ENCODE measurements around the gene ETFA. TPM values are rescaled to one million over a fixed set of nuclear protein-coding genes. Genes with fewer than 3 reads are reported as not detected.

ETFA gene
- total and polyA plus RNA-seq, 9 of the 15 experiments (the other 6 are each of a cell fraction or from before 2014, with no cell fraction given) = 130 to 543 (median 232) TPM

DNA sequence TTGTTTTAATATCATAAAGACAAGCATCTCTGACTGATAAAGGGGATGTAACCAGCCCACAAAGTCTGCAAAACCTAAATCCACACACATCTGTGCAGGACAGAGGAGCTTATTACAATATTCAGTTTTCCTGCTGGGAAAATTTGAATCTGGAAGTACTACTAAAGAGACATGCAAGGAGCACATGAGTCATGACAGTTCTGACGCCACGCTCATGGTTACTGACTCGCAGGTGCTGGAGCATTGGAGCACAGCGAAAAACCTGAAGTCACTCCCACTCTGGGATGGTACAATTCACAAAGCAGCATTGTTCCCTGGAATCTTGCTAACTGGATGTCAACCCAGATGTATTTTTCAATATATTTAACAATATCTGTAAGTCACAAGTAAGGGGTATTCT lies 17.7 kb upstream of the ETFA start:
- WGBS (ENCODE audit: insufficient coverage, low coverage, missing lambda C conversion rate) = 34% methylated on average over 4 of the region's 4 CpGs
- TF ChIP-seq ZNF41 (CRISPR knock-in tag; conservative IDR thresholded peaks at IDR 0.05) = peak; percentile 87; the same call in 1 of the 2 replicates
- TF ChIP-seq STAG1 (CRISPR knock-in tag; IDR thresholded peaks at IDR 0.05; ENCODE audit: borderline replicate concordance) = no peak
- Histone ChIP-seq H3K27me3 (ENCODE audit: control insufficient read depth in 2 of 2, insufficient read depth in 2 of 2, low read length in 2 of 2) (peaks cover 0 to 2% of the 10 kb centered on the region in 2 experiments; a peak in 1 of 5 replicates), H3K4me2 (ENCODE audit: insufficient read depth, low read length) (no peak overlapping the region), H3K4me1 (replicated peaks in 1 of 2; ENCODE audit: control insufficient read depth in 2 of 2, insufficient read depth in 2 of 2, low read length in 2 of 2) (peaks cover 8 to 12% of the 10 kb centered on the region in 2 experiments; a peak in 3 of 5 replicates), H3K9me3 (replicated peaks; ENCODE audit: control insufficient read depth, insufficient read depth, low read depth, low read length) (no peaks in the 10 kb centered on the region), H3K9ac (ENCODE audit: insufficient read depth in 1 of 2, low read depth in 2 of 2, low read length in 2 of 2) (no peak overlapping the region), H2AFZ (ENCODE audit: low read depth, low read length) (no peak overlapping the region), H3K36me3 (ENCODE audit: control insufficient read depth, insufficient read depth, low read length) (no peaks in the 10 kb centered on the region), H4K20me1 (replicated peaks; ENCODE audit: control insufficient read depth, insufficient read depth, low read length) (no peaks in the 10 kb centered on the region), H3K9me1 (ENCODE audit: control insufficient read depth, insufficient read depth, low read length) (no peaks in the 10 kb centered on the region), H3K79me2 (ENCODE audit: control insufficient read depth, insufficient read depth, low read length) (no peaks in the 10 kb centered on the region), H3K4me3 (no peak overlapping the region), H3K27ac (ENCODE audit: extremely low read depth, low read depth, low read length) (no peak overlapping the region)
- CTCF ChIA-PET (ENCODE audit: low intra/inter-chr PET ratio) = no interaction called here
- in situ Hi-C loops (cut with MboI) (no loop called here), intact Hi-C loops (cut with micrococcal nuclease) (no loop called here)
- FAIRE-seq = no peak
- no peak for ATAC-seq
- DNase-seq (ENCODE audit: extremely low read depth in 1 of 4, low spot score in 3 of 4) = no peak
- no TSS peak for BruUV-seq (replicated peaks)
- POLR2A ChIA-PET = interaction anchor here (0.6 to 1.4 kb wide), 2 partner anchors 11 to 32 kb away, joined by 3 to 5 read pairs; no protein-coding TSS in a partner anchor

GRCh38 chr15:76328106-76328696 lies 16.9 kb upstream of the ETFA start:
- no peaks in the 10 kb centered on the region for H4K20me1 ChIP-seq (replicated peaks; ENCODE audit: control insufficient read depth, insufficient read depth, low read length)
- no peak for DNase-seq (ENCODE audit: extremely low read depth in 1 of 4, low spot score in 3 of 4)
- H3K9me1 ChIP-seq (ENCODE audit: control insufficient read depth, insufficient read depth, low read length) = no peaks in the 10 kb centered on the region
- no peak for FAIRE-seq
- WGBS (ENCODE audit: insufficient coverage, low coverage, missing lambda C conversion rate) = 27% methylated on average over 8 of the region's 8 CpGs
- H3K4me1 ChIP-seq (replicated peaks in 1 of 2; ENCODE audit: control insufficient read depth in 2 of 2, insufficient read depth in 2 of 2, low read length in 2 of 2) = peaks cover 8 to 11% of the 10 kb centered on the region in 2 experiments; a peak in 3 of 5 replicates
- in situ Hi-C loops (cut with MboI) (no loop called here), intact Hi-C loops (cut with micrococcal nuclease) (no loop called here)
- no peaks in the 10 kb centered on the region for H3K9me3 ChIP-seq (replicated peaks; ENCODE audit: control insufficient read depth, insufficient read depth, low read depth, low read length)
- TF ChIP-seq, protein P1, sequence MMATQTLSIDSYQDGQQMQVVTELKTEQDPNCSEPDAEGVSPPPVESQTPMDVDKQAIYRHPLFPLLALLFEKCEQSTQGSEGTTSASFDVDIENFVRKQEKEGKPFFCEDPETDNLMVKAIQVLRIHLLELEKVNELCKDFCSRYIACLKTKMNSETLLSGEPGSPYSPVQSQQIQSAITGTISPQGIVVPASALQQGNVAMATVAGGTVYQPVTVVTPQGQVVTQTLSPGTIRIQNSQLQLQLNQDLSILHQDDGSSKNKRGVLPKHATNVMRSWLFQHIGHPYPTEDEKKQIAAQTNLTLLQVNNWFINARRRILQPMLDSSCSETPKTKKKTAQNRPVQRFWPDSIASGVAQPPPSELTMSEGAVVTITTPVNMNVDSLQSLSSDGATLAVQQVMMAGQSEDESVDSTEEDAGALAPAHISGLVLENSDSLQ (IDR thresholded peaks at IDR 0.05) = peak; percentile 12; the same call in 1 of the 2 replicates
- TF ChIP-seq ERF (CRISPR knock-in tag; IDR thresholded peaks at IDR 0.05) = no peak
- peak; percentile 65 for TF ChIP-seq MEIS2 (IDR thresholded peaks at IDR 0.05; ENCODE audit: partially characterized antibody)
- TF ChIP-seq ZNF384 (IDR thresholded peaks at IDR 0.05; ENCODE audit: low read depth, low read length) = no peak
- 0 out of 4 replicates have a peak, but pooled peaks of 1 of the 2 experiments have one; percentile 2 for TF ChIP-seq KDM1A (IDR thresholded peaks at IDR 0.05)
- no peak for TF ChIP-seq PBX2 (CRISPR knock-in tag; IDR thresholded peaks at IDR 0.05; ENCODE audit: low read depth)
- TF ChIP-seq PBX2 (tag; conservative IDR thresholded peaks at IDR 0.05; ENCODE audit: low read depth) = 0 out of 2 replicates have a peak, but pooled peaks have one; percentile 38
- TF ChIP-seq ZNF316 (IDR thresholded peaks at IDR 0.05) = peak; percentile 31; the same call in 1 of the 2 replicates
- CTCF ChIA-PET (ENCODE audit: low intra/inter-chr PET ratio) = interaction anchor here (0.8 kb wide), 1 partner anchor 137 kb away, joined by 3 read pairs; no protein-coding TSS in a partner anchor
- BruUV-seq (replicated peaks) = no TSS peak
- H3K4me2 ChIP-seq (ENCODE audit: insufficient read depth, low read length) = peak overlapping the region; percentile 51
- H3K79me2 ChIP-seq (ENCODE audit: control insufficient read depth, insufficient read depth, low read length) = no peaks in the 10 kb centered on the region
- no peak overlapping the region for H3K9ac ChIP-seq (ENCODE audit: insufficient read depth in 1 of 2, low read depth in 2 of 2, low read length in 2 of 2)
- H3K27ac ChIP-seq (ENCODE audit: extremely low read depth, low read depth, low read length) = no peak overlapping the region
- no peaks in the 10 kb centered on the region for H3K36me3 ChIP-seq (ENCODE audit: control insufficient read depth, insufficient read depth, low read length)
- POLR2A ChIA-PET = interaction anchor here (0.7 kb wide), 1 partner anchor 12 kb away, joined by 3 read pairs; no protein-coding TSS in a partner anchor
- ATAC-seq = no peak
- no peak overlapping the region for H3K4me3 ChIP-seq
- peaks cover 0 to 2% of the 10 kb centered on the region in 2 experiments; a peak in 1 of 5 replicates for H3K27me3 ChIP-seq (ENCODE audit: control insufficient read depth in 2 of 2, insufficient read depth in 2 of 2, low read length in 2 of 2)
- peak overlapping the region; percentile 47; the same call in 1 of the 2 replicates for H2AFZ ChIP-seq (ENCODE audit: low read depth, low read length)
